ENCODE measurements around the gene NMNAT2. TPM values are rescaled to one million over a fixed set of nuclear protein-coding genes. Genes with fewer than 3 reads are reported as not detected.
"Not testable (repeated sequence)": the region's sequence is repeated elsewhere in the genome, so short reads cannot be mapped to it uniquely, and the experiment has no call there.

NMNAT2 gene
- total and polyA plus RNA-seq, 4 donors, result 0.10 to 1.1 (median 0.94) TPM

DNA sequence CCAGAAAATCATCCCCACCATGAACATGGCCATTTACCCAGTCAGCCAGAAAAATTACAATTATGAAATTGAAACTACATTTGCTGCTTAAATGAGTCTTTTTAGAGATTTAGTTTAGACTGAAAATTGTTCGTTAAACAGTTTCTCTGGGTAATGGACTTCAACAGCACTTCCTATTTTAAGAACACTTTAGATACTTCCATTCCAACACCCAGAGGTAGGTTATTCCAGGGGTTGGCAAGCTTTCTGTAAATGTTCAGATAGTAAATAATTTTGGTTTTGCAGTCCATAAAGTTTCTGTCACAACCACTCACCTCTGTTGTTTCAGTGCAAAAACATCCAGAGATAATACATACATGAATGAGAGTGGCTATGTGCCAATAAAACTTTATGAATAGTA is 10.2 kb downstream of the NMNAT2 start:
- Histone ChIP-seq H3K27me3 (ENCODE audit: control insufficient read depth in 3 of 3, insufficient read depth in 3 of 3, low read length in 2 of 3) (no peaks in the 10 kb centered on the region), H3K27ac (ENCODE audit: low read depth in 1 of 2, low read length in 1 of 2) (no peak overlapping the region), H3K4me3 (no peak overlapping the region), H3K9me3 (ENCODE audit: control insufficient read depth in 4 of 4, insufficient read depth in 3 of 4, low read length in 3 of 4) (no peaks in the 10 kb centered on the region), H3K36me3 (ENCODE audit: control insufficient read depth in 4 of 4, insufficient read depth in 4 of 4, low read length in 4 of 4) (no peaks in the 10 kb centered on the region), H3K4me1 (ENCODE audit: control insufficient read depth in 5 of 5, insufficient read depth in 5 of 5, low read length in 5 of 5) (peaks cover 0 to 1% (median 0%) of the 10 kb centered on the region in 5 donors), H3K9ac (ENCODE audit: insufficient read depth in 1 of 2, low read length in 2 of 2) (no peak overlapping the region)
- ATAC-seq (ENCODE audit: insufficient read depth, low FRiP score) (no peak), DNase-seq (no peak)
- WGBS, 2 donors, result 55 to 89% methylated on average over 1 of the region's 1 CpG
- TF ChIP-seq, protein P1, sequence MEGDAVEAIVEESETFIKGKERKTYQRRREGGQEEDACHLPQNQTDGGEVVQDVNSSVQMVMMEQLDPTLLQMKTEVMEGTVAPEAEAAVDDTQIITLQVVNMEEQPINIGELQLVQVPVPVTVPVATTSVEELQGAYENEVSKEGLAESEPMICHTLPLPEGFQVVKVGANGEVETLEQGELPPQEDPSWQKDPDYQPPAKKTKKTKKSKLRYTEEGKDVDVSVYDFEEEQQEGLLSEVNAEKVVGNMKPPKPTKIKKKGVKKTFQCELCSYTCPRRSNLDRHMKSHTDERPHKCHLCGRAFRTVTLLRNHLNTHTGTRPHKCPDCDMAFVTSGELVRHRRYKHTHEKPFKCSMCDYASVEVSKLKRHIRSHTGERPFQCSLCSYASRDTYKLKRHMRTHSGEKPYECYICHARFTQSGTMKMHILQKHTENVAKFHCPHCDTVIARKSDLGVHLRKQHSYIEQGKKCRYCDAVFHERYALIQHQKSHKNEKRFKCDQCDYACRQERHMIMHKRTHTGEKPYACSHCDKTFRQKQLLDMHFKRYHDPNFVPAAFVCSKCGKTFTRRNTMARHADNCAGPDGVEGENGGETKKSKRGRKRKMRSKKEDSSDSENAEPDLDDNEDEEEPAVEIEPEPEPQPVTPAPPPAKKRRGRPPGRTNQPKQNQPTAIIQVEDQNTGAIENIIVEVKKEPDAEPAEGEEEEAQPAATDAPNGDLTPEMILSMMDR (IDR thresholded peaks at IDR 0.05; ENCODE audit: control extremely low read depth, extremely low read depth), result no peak

DNA sequence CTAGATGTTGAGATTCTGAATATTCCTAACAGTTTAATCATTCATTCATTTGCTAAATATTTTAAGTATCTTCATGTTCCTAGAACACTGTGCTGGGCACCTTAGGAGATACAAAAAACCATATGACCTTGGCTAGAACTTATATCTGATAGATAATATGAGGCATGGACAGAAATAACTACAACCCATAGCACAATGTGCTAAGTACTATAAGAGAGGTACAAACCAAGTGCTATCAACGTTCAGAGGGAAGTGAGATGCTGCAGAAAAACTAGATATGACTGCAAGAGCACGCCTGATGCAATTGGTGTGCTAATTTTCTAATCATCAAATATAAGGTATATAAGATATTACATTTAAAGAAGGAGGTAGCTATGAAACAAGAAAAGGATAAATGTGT is 10.7 kb downstream of the NMNAT2 start:
- 75 to 86% methylated on average over 2 of the region's 2 CpGs for WGBS, 2 donors
- Histone ChIP-seq H3K9me3 (ENCODE audit: control insufficient read depth in 4 of 4, insufficient read depth in 3 of 4, low read length in 3 of 4) (no peaks in the 10 kb centered on the region), H3K27ac (ENCODE audit: low read depth in 1 of 2, low read length in 1 of 2) (no peak overlapping the region), H3K36me3 (ENCODE audit: control insufficient read depth in 4 of 4, insufficient read depth in 4 of 4, low read length in 4 of 4) (no peaks in the 10 kb centered on the region), H3K4me3 (no peak overlapping the region), H3K4me1 (ENCODE audit: control insufficient read depth in 5 of 5, insufficient read depth in 5 of 5, low read length in 5 of 5) (no peaks in the 10 kb centered on the region), H3K9ac (ENCODE audit: insufficient read depth in 1 of 2, low read length in 2 of 2) (no peak overlapping the region), H3K27me3 (ENCODE audit: control insufficient read depth in 3 of 3, insufficient read depth in 3 of 3, low read length in 2 of 3) (no peaks in the 10 kb centered on the region)
- DNase-seq (no peak), ATAC-seq (ENCODE audit: insufficient read depth, low FRiP score) (no peak)
- TF ChIP-seq, protein P1 (IDR thresholded peaks at IDR 0.05; ENCODE audit: control extremely low read depth, extremely low read depth), result no peak

DNA sequence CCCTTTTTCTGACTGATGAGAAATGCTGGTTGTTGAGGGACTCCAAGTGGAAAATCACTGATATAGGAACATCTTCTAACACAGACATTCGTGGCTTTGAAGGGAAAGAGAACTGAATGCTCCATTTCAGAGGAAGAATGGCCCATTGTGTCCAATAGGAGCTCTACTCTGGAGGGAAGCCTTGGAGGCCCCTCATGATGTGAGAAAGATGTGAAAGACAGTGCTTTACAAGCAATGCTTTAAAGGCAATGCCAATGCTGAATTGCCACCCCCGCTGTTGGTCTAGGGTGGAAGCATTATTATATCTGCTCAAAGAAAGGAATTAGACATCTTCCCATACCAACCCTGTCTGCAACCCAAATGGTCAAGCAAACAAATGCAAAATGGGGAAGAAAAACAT is 13.7 kb downstream of the NMNAT2 start:
- DNase-seq (no peak), ATAC-seq (ENCODE audit: insufficient read depth, low FRiP score) (no peak)
- Histone ChIP-seq H3K36me3 (ENCODE audit: control insufficient read depth in 4 of 4, insufficient read depth in 4 of 4, low read length in 4 of 4) (no peaks in the 10 kb centered on the region), H3K27me3 (ENCODE audit: control insufficient read depth in 3 of 3, insufficient read depth in 3 of 3, low read length in 2 of 3) (no peaks in the 10 kb centered on the region), H3K27ac (ENCODE audit: low read depth in 1 of 2, low read length in 1 of 2) (no peak overlapping the region), H3K4me3 (no peak overlapping the region), H3K4me1 (ENCODE audit: control insufficient read depth in 5 of 5, insufficient read depth in 5 of 5, low read length in 5 of 5) (no peaks in the 10 kb centered on the region), H3K9me3 (ENCODE audit: control insufficient read depth in 4 of 4, insufficient read depth in 3 of 4, low read length in 3 of 4) (no peaks in the 10 kb centered on the region), H3K9ac (ENCODE audit: insufficient read depth in 1 of 2, low read length in 2 of 2) (no peak overlapping the region)
- TF ChIP-seq, protein P1 (IDR thresholded peaks at IDR 0.05; ENCODE audit: control extremely low read depth, extremely low read depth), result no peak
- WGBS, 2 donors, result 41 to 63% methylated on average over 2 of the region's 2 CpGs

DNA sequence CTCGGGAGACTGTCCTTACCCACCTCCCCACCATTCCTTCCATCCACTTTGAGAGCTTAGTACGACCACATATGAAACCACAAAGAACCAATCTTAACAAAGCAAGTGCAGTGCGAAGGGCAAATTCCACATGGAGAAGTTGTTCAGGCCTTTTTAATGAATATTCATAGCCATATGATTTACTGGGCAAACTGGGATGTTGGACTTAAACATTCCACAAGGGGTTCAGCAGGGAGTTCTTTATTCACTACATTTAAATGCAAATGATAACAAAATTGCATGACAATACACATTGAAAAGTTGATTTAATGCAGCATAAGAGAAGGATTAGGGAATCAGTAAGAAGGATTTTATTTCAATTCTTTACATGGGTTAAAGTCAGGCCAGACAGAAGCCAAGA is 14.7 kb downstream of the NMNAT2 start:
- TF ChIP-seq, protein P1 (IDR thresholded peaks at IDR 0.05; ENCODE audit: control extremely low read depth, extremely low read depth), result no peak
- Histone ChIP-seq H3K4me3 (no peak overlapping the region), H3K4me1 (ENCODE audit: control insufficient read depth in 5 of 5, insufficient read depth in 5 of 5, low read length in 5 of 5) (no peaks in the 10 kb centered on the region), H3K9ac (ENCODE audit: insufficient read depth in 1 of 2, low read length in 2 of 2) (no peak overlapping the region), H3K36me3 (ENCODE audit: control insufficient read depth in 4 of 4, insufficient read depth in 4 of 4, low read length in 4 of 4) (no peaks in the 10 kb centered on the region), H3K27me3 (ENCODE audit: control insufficient read depth in 3 of 3, insufficient read depth in 3 of 3, low read length in 2 of 3) (no peaks in the 10 kb centered on the region), H3K9me3 (ENCODE audit: control insufficient read depth in 4 of 4, insufficient read depth in 3 of 4, low read length in 3 of 4) (no peaks in the 10 kb centered on the region), H3K27ac (ENCODE audit: low read depth in 1 of 2, low read length in 1 of 2) (no peak overlapping the region)
- DNase-seq (no peak), ATAC-seq (ENCODE audit: insufficient read depth, low FRiP score) (no peak)
- WGBS, 2 donors, result 44 to 47% methylated on average over 3 of the region's 3 CpGs

DNA sequence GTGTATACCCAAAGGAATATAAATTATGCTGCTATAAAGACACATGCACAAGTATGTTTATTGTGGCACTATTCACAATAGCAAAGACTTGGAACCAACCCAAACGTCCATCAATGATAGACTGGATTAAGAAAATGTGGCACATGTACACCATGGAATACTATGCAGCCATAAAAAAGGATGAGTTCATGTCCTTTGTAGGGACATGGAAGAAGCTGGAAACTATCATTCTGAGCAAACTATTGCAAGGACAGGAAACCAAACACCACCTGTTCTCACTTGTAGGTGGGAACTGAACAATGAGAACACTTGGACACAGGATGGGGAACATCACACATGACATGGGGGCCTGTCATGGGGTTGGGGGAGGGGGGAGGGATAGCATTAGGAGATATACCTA is 16.6 kb downstream of the NMNAT2 start:
- 42 to 57% methylated on average over 1 of the region's 1 CpG for WGBS, 2 donors

More for the DNA sequence above, 16.6 kb downstream of the NMNAT2 start:
- H3K36me3 ChIP-seq (ENCODE audit: control insufficient read depth in 4 of 4, insufficient read depth in 4 of 4, low read length in 4 of 4); H3K9me3 ChIP-seq (ENCODE audit: control insufficient read depth in 4 of 4, insufficient read depth in 3 of 4, low read length in 3 of 4); ATAC-seq (ENCODE audit: insufficient read depth, low FRiP score); H3K27me3 ChIP-seq (ENCODE audit: control insufficient read depth in 3 of 3, insufficient read depth in 3 of 3, low read length in 2 of 3); H3K4me1 ChIP-seq (ENCODE audit: control insufficient read depth in 5 of 5, insufficient read depth in 5 of 5, low read length in 5 of 5); H3K4me3 ChIP-seq; DNase-seq; H3K9ac ChIP-seq (ENCODE audit: insufficient read depth in 1 of 2, low read length in 2 of 2); H3K27ac ChIP-seq (ENCODE audit: low read depth in 1 of 2, low read length in 1 of 2): not testable (repeated sequence)

Data from lung (tissue), 12 donors.